SK-N-SH (cell line): ENCODE results near the gene PRSS8. TPM values are rescaled to one million over a fixed set of nuclear protein-coding genes. Genes with fewer than 3 reads are reported as not detected.

Source experiments
- CTCF ChIA-PET: fragments of 300-600, 350-600 bp; formaldehyde crosslinking; extraction: SDS; loops from one replicate; lab custom pipeline; 2021; lab: Yijun Ruan, JAX
- POLR2A ChIA-PET: fragments of 350-600 bp; sonication (Branson Sonifier 250); formaldehyde crosslinking; extraction: SDS; loops from one replicate; lab custom pipeline; 2020; ENCODE audit warnings: antibody characterized with exemption, inconsistent platforms; lab: Yijun Ruan, JAX
- DNase-seq: peaks from one replicate; pipeline ENCODE4 v3.0.0; 2012
- H2AFZ ChIP-seq: fragments of 200-600 bp; sonication (generic); 2 replicates; pipeline ENCODE4 v1.8.1; 2016; ENCODE audit warnings: antibody characterized with exemption, mild to moderate bottlenecking, low read depth
- H3F3A ChIP-seq: fragments of 200-600 bp; sonication (generic); replicated peaks from 2 replicates; pipeline ENCODE3; 2016; ENCODE audit warnings: antibody characterized with exemption, mild to moderate bottlenecking; ENCODE audit not compliant: insufficient read depth
- H3K27ac ChIP-seq, 2 experiments: fragments of 200-500 bp in 1 of 2; fragments of 200-600 bp in 1 of 2; sonication (Bioruptor generic) in 1 of 2; sonication (generic), shearing (Covaris generic) in 1 of 2; 2 replicates each; pipeline versions ENCODE4 v1.5.1 to v1.6.1; 2014 to 2016; ENCODE audit warnings: low read depth in 2 of 2, inconsistent platforms in 1 of 2, low read length in 1 of 2, mild to moderate bottlenecking in 1 of 2, mixed read lengths in 1 of 2
- H3K27me3 ChIP-seq: fragments of 200-600 bp; sonication (generic), shearing (Covaris generic); 2 replicates; pipeline ENCODE4 v1.6.1; 2016; ENCODE audit warnings: mixed run types; ENCODE audit not compliant: insufficient read depth
- H3K36me3 ChIP-seq, 2 experiments: fragments of 200-500 bp in 1 of 2; fragments of 200-600 bp in 1 of 2; sonication (Bioruptor generic) in 1 of 2; sonication (generic) in 1 of 2; replicated peaks in 1 of 2; 2 replicates each; pipeline versions ENCODE3 to v1.5.1; 2014 to 2016; ENCODE audit warnings: low read length in 1 of 2, mild to moderate bottlenecking in 1 of 2; ENCODE audit not compliant: insufficient read depth in 2 of 2, control insufficient read depth in 1 of 2
- H3K4me1 ChIP-seq, 2 experiments: fragments of 200-500 bp in 1 of 2; fragments of 200-600 bp in 1 of 2; sonication (Bioruptor generic) in 1 of 2; sonication (generic), shearing (Covaris generic) in 1 of 2; 2 replicates each; pipeline versions ENCODE4 v1.5.1 to v1.6.1; 2014 to 2016; ENCODE audit warnings: low read depth in 1 of 2, low read length in 1 of 2, mixed run types in 1 of 2; ENCODE audit not compliant: insufficient read depth in 2 of 2, control insufficient read depth in 1 of 2
- H3K4me2 ChIP-seq: fragments of 200-600 bp; sonication (generic), shearing (Covaris generic); 2 replicates; pipeline ENCODE4 v1.6.1; 2017; ENCODE audit warnings: mixed run types
- H3K4me3 ChIP-seq, 2 experiments: fragments of 200-500 bp in 1 of 2; fragments of 200-600 bp in 1 of 2; sonication (Bioruptor generic) in 1 of 2; sonication (generic), shearing (Covaris generic) in 1 of 2; 2 replicates each; pipeline versions ENCODE4 v1.5.1 to v1.8.1; 2014 to 2016; ENCODE audit warnings: low read depth in 2 of 2, inconsistent platforms in 1 of 2, low read length in 1 of 2, mild to moderate bottlenecking in 1 of 2, mixed read lengths in 1 of 2, moderate library complexity in 1 of 2
- H3K79me2 ChIP-seq: fragments of 200-600 bp; sonication (generic); 2 replicates; pipeline ENCODE4 v1.8.1; 2017; ENCODE audit warnings: mild to moderate bottlenecking; ENCODE audit not compliant: insufficient read depth
- H3K9ac ChIP-seq: fragments of 200-600 bp; sonication (generic); 2 replicates; pipeline ENCODE4 v1.6.1; 2017; ENCODE audit warnings: mixed run types
- H3K9me2 ChIP-seq: fragments of 200-600 bp; sonication (generic); 2 replicates; pipeline ENCODE4 v1.6.1; 2017; ENCODE audit warnings: mixed run types
- H3K9me3 ChIP-seq: fragments of 200-600 bp; sonication (generic); 2 replicates; pipeline ENCODE4 v1.6.1; 2017; ENCODE audit warnings: mixed run types, mild to moderate bottlenecking, moderate library complexity
- H4K20me1 ChIP-seq: fragments of 200-600 bp; sonication (generic); 2 replicates; pipeline ENCODE4 v1.6.1; 2017; ENCODE audit warnings: mild to moderate bottlenecking, mixed run types; ENCODE audit not compliant: insufficient read depth
- EP300 ChIP-seq, 2 experiments: IDR thresholded peaks; 2 replicates each; pipeline versions ENCODE4 v1.4.0 to v1.6.1; 2012; ENCODE audit warnings: borderline replicate concordance in 1 of 2, low read depth in 1 of 2, low read length in 1 of 2
- FOXM1 ChIP-seq: IDR thresholded peaks from 2 replicates; pipeline ENCODE4 v1.4.0; 2012; ENCODE audit warnings: low read depth, mild to moderate bottlenecking
- MXI1 ChIP-seq: IDR thresholded peaks from 2 replicates; pipeline ENCODE4 v1.6.1; 2012; ENCODE audit warnings: mild to moderate bottlenecking, low read depth, low read length, improper control_type of control experiment
- NRF1 ChIP-seq: IDR thresholded peaks from 2 replicates; pipeline ENCODE4 v1.6.1; 2012; ENCODE audit warnings: low read depth, mild to moderate bottlenecking, low read length
- RAD21 ChIP-seq: IDR thresholded peaks from 2 replicates; pipeline ENCODE4 v1.6.1; 2012; ENCODE audit warnings: mild to moderate bottlenecking, low read length
- RFX5 ChIP-seq: IDR thresholded peaks from 2 replicates; pipeline ENCODE4 v1.6.1; 2012; ENCODE audit warnings: mild to moderate bottlenecking, improper control_type of control experiment, low read length
- RXRA ChIP-seq: IDR thresholded peaks from 2 replicates; pipeline ENCODE4 v1.4.0; 2012; ENCODE audit warnings: low read depth, mild to moderate bottlenecking, borderline replicate concordance
- SIN3A ChIP-seq: IDR thresholded peaks from 2 replicates; pipeline ENCODE4 v1.6.1; 2012; ENCODE audit warnings: low read depth, mild to moderate bottlenecking, low read length, moderate library complexity, borderline replicate concordance
- TAF1 ChIP-seq: IDR thresholded peaks from 2 replicates; pipeline ENCODE4 v1.6.1; 2012; ENCODE audit warnings: low read depth, mild to moderate bottlenecking, low read length, moderate library complexity, borderline replicate concordance
- TEAD4 ChIP-seq: IDR thresholded peaks from 2 replicates; pipeline ENCODE4 v1.4.0; 2012; ENCODE audit warnings: mild to moderate bottlenecking, borderline replicate concordance; ENCODE audit not compliant: insufficient read depth
- WGBS: methylation state at CpG from one replicate; pipeline ENCODE4 v1.1.6; 2017; ENCODE audit warnings: low lambda C conversion rate; 5-methylcytosine and 5-hydroxymethylcytosine counted together
- polyA plus RNA-seq, 3 experiments: library from polyadenylated mRNA; depleted of rRNA; stranded (reverse); fragments of >200 nt; gene quantifications; 2 replicates each; pipeline ENCODE4 v1.2.3, GENCODE V29; 2012
- TF ChIP-seq, protein P1 (sequence below): IDR thresholded peaks from 2 replicates; pipeline ENCODE4 v1.4.0; 2012; ENCODE audit warnings: low read depth, borderline replicate concordance
- TF ChIP-seq, protein P2 (sequence below): fragments of 200-600 bp; sonication (generic); IDR thresholded peaks from 2 replicates; pipeline ENCODE4 v1.6.1; 2017; ENCODE audit warnings: antibody characterized with exemption, mild to moderate bottlenecking, moderate library complexity
- TF ChIP-seq, protein P3 (sequence below): IDR thresholded peaks from 2 replicates; pipeline ENCODE4; 2012

The PRSS8 gene
- polyA plus RNA-seq, 1 of the 3 experiments (the other 2 are of a cell fraction) = 0.07 TPM

DNA sequence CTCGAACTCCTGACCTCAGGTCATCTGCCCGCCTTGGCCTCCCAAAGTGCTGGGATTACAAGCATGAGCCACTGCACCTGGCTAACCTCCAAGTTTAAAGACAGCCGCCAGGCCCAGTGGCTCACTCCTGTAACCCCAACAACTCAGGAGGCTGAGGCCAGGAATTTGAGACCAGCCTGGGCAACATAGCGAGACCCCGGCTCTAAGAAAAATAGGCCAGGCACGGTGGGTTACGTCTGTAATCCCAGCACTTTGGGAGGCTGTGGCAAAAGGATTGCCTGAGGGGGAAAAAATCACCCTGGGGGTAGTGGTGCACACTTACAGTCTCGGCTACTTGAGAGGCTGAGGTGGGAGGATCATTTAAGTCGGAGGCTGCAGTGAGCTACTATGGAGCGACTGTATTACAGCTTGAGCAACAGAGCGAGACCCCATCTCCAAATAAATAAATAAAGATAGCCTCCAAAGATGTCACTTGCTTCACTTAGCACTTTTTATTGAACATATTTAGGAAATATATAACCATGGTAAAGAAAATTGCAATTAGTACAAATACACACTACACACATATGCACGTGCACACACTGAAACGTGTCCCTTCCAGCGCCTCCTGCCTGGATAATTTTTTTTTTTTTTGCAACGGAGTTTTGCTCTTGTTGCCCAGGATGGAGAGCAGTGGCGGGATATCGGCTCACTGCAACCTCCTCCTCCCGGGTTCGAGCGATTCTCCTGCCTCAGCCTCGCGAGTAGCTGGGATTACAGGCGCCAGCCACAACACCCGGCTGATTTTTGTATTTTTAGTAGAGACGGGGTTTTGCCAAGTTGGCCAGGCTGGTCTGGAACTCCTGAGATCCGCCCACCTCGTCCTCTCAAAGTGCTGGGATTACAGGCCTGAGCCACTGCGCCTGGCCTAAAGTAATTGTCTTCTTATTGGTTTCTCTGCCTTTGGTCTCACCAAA is 28.7 kb downstream of the PRSS8 start:
- Histone ChIP-seq H4K20me1 (no peaks in the 10 kb centered on the region), H3F3A (no peaks in the 10 kb centered on the region), H3K27ac (peak overlapping the region in 1 of 2 experiments; percentile 29; a peak in 1 of 4 replicates), H3K9me2 (no peaks in the 10 kb centered on the region), H3K79me2 (peaks cover 23% of the 10 kb centered on the region), H2AFZ (no peak overlapping the region; the same call in 1 of the 2 replicates), H3K4me2 (no peak overlapping the region), H3K36me3 (peaks cover 19 to 25% of the 10 kb centered on the region in 2 experiments), H3K27me3 (no peaks in the 10 kb centered on the region), H3K9me3 (no peaks in the 10 kb centered on the region), H3K9ac (no peak overlapping the region), H3K4me3 (no peak overlapping the region), H3K4me1 (peaks cover 8 to 25% of the 10 kb centered on the region in 2 experiments; a peak in 2 of 4 replicates)
- TF ChIP-seq NRF1 = no peak
- TF ChIP-seq, protein P1, sequence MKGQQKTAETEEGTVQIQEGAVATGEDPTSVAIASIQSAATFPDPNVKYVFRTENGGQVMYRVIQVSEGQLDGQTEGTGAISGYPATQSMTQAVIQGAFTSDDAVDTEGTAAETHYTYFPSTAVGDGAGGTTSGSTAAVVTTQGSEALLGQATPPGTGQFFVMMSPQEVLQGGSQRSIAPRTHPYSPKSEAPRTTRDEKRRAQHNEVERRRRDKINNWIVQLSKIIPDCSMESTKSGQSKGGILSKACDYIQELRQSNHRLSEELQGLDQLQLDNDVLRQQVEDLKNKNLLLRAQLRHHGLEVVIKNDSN = no peak
- CTCF ChIA-PET = no interaction called here
- POLR2A ChIA-PET = interaction anchor here (3.2 kb wide), 1 partner anchor 10 kb away, joined by 12 read pairs; the partner anchor contains the start of gene KAT8
- no peak for DNase-seq
- 94% methylated on average over 27 of the region's 28 CpGs for WGBS

DNA sequence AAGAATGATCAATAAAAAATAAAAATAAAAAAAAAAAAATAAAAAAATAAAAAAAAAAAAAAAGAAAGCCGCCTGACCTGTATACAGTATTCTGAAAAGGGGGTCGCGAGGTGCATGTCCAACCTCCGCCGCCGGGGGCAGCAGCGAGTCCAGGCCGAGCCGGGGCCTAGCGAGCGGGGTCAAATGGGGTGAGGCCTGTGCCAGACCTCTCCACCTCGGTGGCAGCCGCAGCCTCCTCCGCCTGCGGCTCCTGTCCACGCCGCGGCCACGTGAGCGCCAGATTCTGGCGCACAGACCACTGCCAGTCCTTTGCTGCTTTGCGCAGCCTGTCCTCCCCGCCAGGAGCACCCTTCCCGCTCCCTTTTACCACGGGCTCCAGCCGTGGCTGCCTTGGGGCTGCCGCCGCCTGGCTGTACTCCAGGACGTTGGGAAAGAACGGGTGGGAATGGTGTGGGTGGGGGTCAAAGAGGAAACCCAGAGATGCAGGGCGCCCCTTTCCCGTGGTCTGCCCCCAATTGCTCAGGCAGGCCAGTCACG is 29.8 kb downstream of the PRSS8 start:
- WGBS = 20% methylated on average over 16 of the region's 33 CpGs
- Histone ChIP-seq H3F3A (no peaks in the 10 kb centered on the region), H3K4me1 (peaks cover 8 to 25% of the 10 kb centered on the region in 2 experiments; a peak in 2 of 4 replicates), H3K4me3 (no peak overlapping the region), H2AFZ (peak overlapping the region; percentile 93), H3K9ac (peak overlapping the region; percentile 41; the same call in 1 of the 2 replicates), H3K27me3 (no peaks in the 10 kb centered on the region), H3K27ac (peak overlapping the region; percentile 51 to 91; a peak in 3 of 4 replicates), H3K4me2 (no peak overlapping the region), H3K79me2 (peaks cover 23% of the 10 kb centered on the region), H3K9me3 (no peaks in the 10 kb centered on the region), H3K9me2 (no peaks in the 10 kb centered on the region), H4K20me1 (no peaks in the 10 kb centered on the region), H3K36me3 (peaks cover 14 to 15% of the 10 kb centered on the region in 2 experiments)
- TF ChIP-seq RAD21 (peak; percentile 50), TEAD4 (no peak), SIN3A (peak; percentile 36; the same call in 1 of the 2 replicates), FOXM1 (no peak), MXI1 (peak; percentile 95), RFX5 (no peak), NRF1 (no peak), EP300 (IDR thresholded peaks at IDR 0.05; ENCODE audit: borderline replicate concordance in 1 of 2, low read depth in 1 of 2, low read length in 1 of 2) (peak in 1 of 2 experiments; percentile 60; a peak in 2 of 4 replicates), RXRA (peak; percentile 92), TAF1 (0 out of 2 replicates have a peak, but pooled peaks have one; percentile 16)
- TF ChIP-seq, protein P2, sequence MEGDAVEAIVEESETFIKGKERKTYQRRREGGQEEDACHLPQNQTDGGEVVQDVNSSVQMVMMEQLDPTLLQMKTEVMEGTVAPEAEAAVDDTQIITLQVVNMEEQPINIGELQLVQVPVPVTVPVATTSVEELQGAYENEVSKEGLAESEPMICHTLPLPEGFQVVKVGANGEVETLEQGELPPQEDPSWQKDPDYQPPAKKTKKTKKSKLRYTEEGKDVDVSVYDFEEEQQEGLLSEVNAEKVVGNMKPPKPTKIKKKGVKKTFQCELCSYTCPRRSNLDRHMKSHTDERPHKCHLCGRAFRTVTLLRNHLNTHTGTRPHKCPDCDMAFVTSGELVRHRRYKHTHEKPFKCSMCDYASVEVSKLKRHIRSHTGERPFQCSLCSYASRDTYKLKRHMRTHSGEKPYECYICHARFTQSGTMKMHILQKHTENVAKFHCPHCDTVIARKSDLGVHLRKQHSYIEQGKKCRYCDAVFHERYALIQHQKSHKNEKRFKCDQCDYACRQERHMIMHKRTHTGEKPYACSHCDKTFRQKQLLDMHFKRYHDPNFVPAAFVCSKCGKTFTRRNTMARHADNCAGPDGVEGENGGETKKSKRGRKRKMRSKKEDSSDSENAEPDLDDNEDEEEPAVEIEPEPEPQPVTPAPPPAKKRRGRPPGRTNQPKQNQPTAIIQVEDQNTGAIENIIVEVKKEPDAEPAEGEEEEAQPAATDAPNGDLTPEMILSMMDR = peak; percentile 73
- TF ChIP-seq, protein P3, sequence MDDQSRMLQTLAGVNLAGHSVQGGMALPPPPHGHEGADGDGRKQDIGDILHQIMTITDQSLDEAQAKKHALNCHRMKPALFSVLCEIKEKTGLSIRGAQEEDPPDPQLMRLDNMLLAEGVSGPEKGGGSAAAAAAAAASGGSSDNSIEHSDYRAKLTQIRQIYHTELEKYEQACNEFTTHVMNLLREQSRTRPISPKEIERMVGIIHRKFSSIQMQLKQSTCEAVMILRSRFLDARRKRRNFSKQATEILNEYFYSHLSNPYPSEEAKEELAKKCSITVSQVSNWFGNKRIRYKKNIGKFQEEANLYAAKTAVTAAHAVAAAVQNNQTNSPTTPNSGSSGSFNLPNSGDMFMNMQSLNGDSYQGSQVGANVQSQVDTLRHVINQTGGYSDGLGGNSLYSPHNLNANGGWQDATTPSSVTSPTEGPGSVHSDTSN = no peak
- TF ChIP-seq, protein P1 = peak; percentile 44; the same call in 1 of the 2 replicates
- peak; percentile 96 for DNase-seq
- ChIA-PET POLR2A (no interaction called here), CTCF (no interaction called here)
